Measurements from ENCODE around the gene TTC4.

TTC4 gene

GRCh38 chr1:54705153-54705552 lies 10.5 kb upstream of the TTC4 start:
- no peak for DNase-seq

- no peak for DNase-seq
Measured at GRCh38 chr1:54706419-54706818, 9.2 kb upstream of the TTC4 start.

GRCh38 chr1:54708385-54708784 lies 7.3 kb upstream of the TTC4 start:
- no peak for DNase-seq

GRCh38 chr1:54709547-54710292 lies 5.9 kb upstream of the TTC4 start:
- no peak for DNase-seq

- DNase-seq = no peak
Measured at GRCh38 chr1:54710434-54710833, 5.2 kb upstream of the TTC4 start.

- DNase-seq = no peak
Measured at GRCh38 chr1:54710841-54711240, 4.8 kb upstream of the TTC4 start.

GRCh38 chr1:54711536-54711935 lies 4.1 kb upstream of the TTC4 start:
- DNase-seq = no peak

- no peak for DNase-seq
Measured at GRCh38 chr1:54714881-54715492, 674 bp upstream of the TTC4 start.

GRCh38 chr1:54716299-54717047 lies 812 bp downstream of the TTC4 start:
- DNase-seq = no peak

GRCh38 chr1:54721719-54722118 lies 6.1 kb downstream of the TTC4 start:
- DNase-seq = no peak

- DNase-seq = no peak
Measured at GRCh38 chr1:54723985-54724384, 8.3 kb downstream of the TTC4 start.

GRCh38 chr1:54724771-54725170 lies 9.1 kb downstream of the TTC4 start:
- no peak for DNase-seq

GRCh38 chr1:54728027-54728426 lies 12.4 kb downstream of the TTC4 start:
- no peak for DNase-seq

GRCh38 chr1:54736685-54737084 lies 21.0 kb downstream of the TTC4 start:
- DNase-seq = no peak

GRCh38 chr1:54738244-54738643 lies 22.6 kb downstream of the TTC4 start:
- DNase-seq = no peak

- no peak for DNase-seq
Measured at GRCh38 chr1:54741531-54741930, 25.9 kb downstream of the TTC4 start.

- DNase-seq = no peak
Measured at GRCh38 chr1:54742282-54742681, 26.6 kb downstream of the TTC4 start.

GRCh38 chr1:54743416-54744226 lies 28.0 kb downstream of the TTC4 start:
- DNase-seq = no peak

GRCh38 chr1:54744696-54745095 lies 29.0 kb downstream of the TTC4 start:
- DNase-seq = no peak

- DNase-seq = no peak
Measured at GRCh38 chr1:54745274-54745673, 29.6 kb downstream of the TTC4 start.

GRCh38 chr1:54745864-54746263 lies 30.2 kb downstream of the TTC4 start:
- DNase-seq = no peak

GRCh38 chr1:54748094-54748835 lies 32.6 kb downstream of the TTC4 start:
- no peak for DNase-seq
